ENCODE measurements around the gene HOXB1.
A peak's percentile ranks its signal among the peaks of the same experiment; 100 is the strongest.

HOXB1 gene

GRCh38 chr17:48561884-48562810 lies 31.3 kb upstream of the HOXB1 start:
- peak; percentile 65 for TF ChIP-seq CTCF (IDR thresholded peaks at IDR 0.05; ENCODE audit: low read depth, low read length, missing control alignments)
- no peak for DNase-seq
- in situ Hi-C loops (cut with HindIII; ENCODE audit: low pct_ligation_motif_present, low sequenced_read_pairs) = no loop called here

GRCh38 chr17:48559840-48560817 lies 29.3 kb upstream of the HOXB1 start:
- H3K27ac ChIP-seq = no peak overlapping the region
- H3K4me3 ChIP-seq (ENCODE audit: low read depth, low read length) = no peak overlapping the region
- no peak for DNase-seq
- peaks cover 90% of the 10 kb centered on the region for H3K27me3 ChIP-seq (replicated peaks)
- H3K36me3 ChIP-seq (replicated peaks) = no peaks in the 10 kb centered on the region
- in situ Hi-C loops (cut with HindIII; ENCODE audit: low pct_ligation_motif_present, low sequenced_read_pairs) = no loop called here
- no peak for TF ChIP-seq CTCF (IDR thresholded peaks at IDR 0.05; ENCODE audit: low read depth, low read length, missing control alignments)

More at GRCh38 chr17:48561884-48562810, 31.3 kb upstream of the HOXB1 start:
- Histone ChIP-seq H3K27ac (no peak overlapping the region), H3K36me3 (replicated peaks) (no peaks in the 10 kb centered on the region), H3K4me3 (ENCODE audit: low read depth, low read length) (peak overlapping the region; percentile 13), H3K27me3 (replicated peaks) (peaks cover 95% of the 10 kb centered on the region)

- Histone ChIP-seq H3K4me3 (ENCODE audit: low read depth, low read length) (no peak overlapping the region), H3K27me3 (replicated peaks) (peaks cover 90% of the 10 kb centered on the region), H3K36me3 (replicated peaks) (no peaks in the 10 kb centered on the region), H3K27ac (no peak overlapping the region)
- TF ChIP-seq CTCF (IDR thresholded peaks at IDR 0.05; ENCODE audit: low read depth, low read length, missing control alignments) = no peak
- in situ Hi-C loops (cut with HindIII; ENCODE audit: low pct_ligation_motif_present, low sequenced_read_pairs) = no loop called here
- DNase-seq = no peak
These were observed 28.5 kb upstream of the HOXB1 start for GRCh38 chr17:48559122-48559839.

- H3K4me3 ChIP-seq (ENCODE audit: low read depth, low read length) = no peak overlapping the region
- DNase-seq = no peak
- TF ChIP-seq CTCF (IDR thresholded peaks at IDR 0.05; ENCODE audit: low read depth, low read length, missing control alignments) = no peak
- H3K27ac ChIP-seq = no peak overlapping the region
- H3K36me3 ChIP-seq (replicated peaks) = no peaks in the 10 kb centered on the region
- H3K27me3 ChIP-seq (replicated peaks) = peaks cover 91% of the 10 kb centered on the region
- in situ Hi-C loops (cut with HindIII; ENCODE audit: low pct_ligation_motif_present, low sequenced_read_pairs) = no loop called here
These were observed 28.0 kb upstream of the HOXB1 start for GRCh38 chr17:48558831-48559121.

GRCh38 chr17:48558057-48558830 lies 27.4 kb upstream of the HOXB1 start:
- H3K27me3 ChIP-seq (replicated peaks) = peaks cover 90% of the 10 kb centered on the region
- no peak for DNase-seq
- TF ChIP-seq CTCF (IDR thresholded peaks at IDR 0.05; ENCODE audit: low read depth, low read length, missing control alignments) = no peak
- in situ Hi-C loops (cut with HindIII; ENCODE audit: low pct_ligation_motif_present, low sequenced_read_pairs) = no loop called here
- no peaks in the 10 kb centered on the region for H3K36me3 ChIP-seq (replicated peaks)
- no peak overlapping the region for H3K27ac ChIP-seq
- H3K4me3 ChIP-seq (ENCODE audit: low read depth, low read length) = no peak overlapping the region

Measured in brain microvascular endothelial cell (primary cell).